Right lobe of liver (tissue), 4 donors: Measurements from ENCODE around the gene GRM8.

ENCODE experiments used
- CTCF ChIP-seq, 4 donors: fragments of 200-600 bp in 3 of 4; fragments of 450-650 bp in 1 of 4; IDR thresholded peaks; one replicate each; pipeline versions ENCODE4 v1.5.1 to v1.8.0; 2016 to 2022; ENCODE audit warnings: antibody characterized with exemption in 4 of 4, mild to moderate bottlenecking in 2 of 4
- POLR2A ChIP-seq: fragments of 450-650 bp; IDR thresholded peaks from one replicate; pipeline ENCODE4 v1.6.1; 2017; ENCODE audit warnings: antibody characterized with exemption, mild to moderate bottlenecking
- donor health status: DM: no; HTN: no; CAD: no.
- donor health status: DM: no; HTN: no; CAD: no.
- donor health status: DM: no; HTN: yes; CAD: no.

GRCh38 chr7:126690848-126691751 lies 561.6 kb downstream of the GRM8 start:
- no peak for TF ChIP-seq POLR2A
- TF ChIP-seq CTCF (IDR thresholded peaks at IDR 0.05) = no peak
